Spinal cord (tissue), 10 donors: ENCODE measurements around the gene XYLT1. TPM values are rescaled to one million over a fixed set of nuclear protein-coding genes. Genes with fewer than 3 reads are reported as not detected.

Experiments used
- DNase-seq, 6 donors: peaks; one replicate each; pipeline versions ENCODE4 v3.0.0 to v3.0.0-alpha.2; 2013 to 2015; ENCODE audit warnings: low spot score in 6 of 6, low read depth in 4 of 6
- H3K27ac ChIP-seq: one replicate; pipeline ENCODE4 v1.5.1; 2013; ENCODE audit warnings: low read depth, low read length, control low read depth
- H3K27me3 ChIP-seq: one replicate; pipeline ENCODE4 v1.6.1; 2013; ENCODE audit warnings: low read length; ENCODE audit not compliant: control insufficient read depth, insufficient read depth
- H3K36me3 ChIP-seq: one replicate; pipeline ENCODE4 v1.6.1; 2013; ENCODE audit warnings: low read length; ENCODE audit not compliant: control insufficient read depth, insufficient read depth
- H3K4me1 ChIP-seq: one replicate; pipeline ENCODE4 v1.6.1; 2013; ENCODE audit warnings: low read length; ENCODE audit not compliant: control insufficient read depth, insufficient read depth
- H3K4me3 ChIP-seq: one replicate; pipeline ENCODE4 v1.5.1; 2013; ENCODE audit warnings: low read depth, low read length, control low read depth
- H3K9me3 ChIP-seq: one replicate; pipeline ENCODE4 v1.6.1; 2013; ENCODE audit warnings: low read length; ENCODE audit not compliant: control insufficient read depth, insufficient read depth
- WGBS: methylation state at CpG from one replicate; pipeline ENCODE4 v1.1.5; 2013; ENCODE audit warnings: missing lambda C conversion rate; ENCODE audit not compliant: insufficient coverage; 5-methylcytosine and 5-hydroxymethylcytosine counted together
- polyA plus RNA-seq, 2 donors: library from polyadenylated mRNA; unstranded; fragments of 120-200 nt; gene quantifications; one replicate each; pipeline ENCODE4 v1.2.1, GENCODE V29; 2013; ENCODE audit not compliant: insufficient read length in 2 of 2
- total RNA-seq, 2 donors: library from RNA; depleted of rRNA in 1 of 2; stranded (reverse); fragments of 120-200 nt in 1 of 2; fragments of >200 nt in 1 of 2; gene quantifications; one replicate each; pipeline versions ENCODE4 v1.2.3 to v1.2.4, GENCODE V29; 2013 to 2014
- donor health status: healthy.

The XYLT1 gene
- total and polyA plus RNA-seq, 4 donors, result 13.0 to 17.0 (median 15.2) TPM

- Histone ChIP-seq H3K27ac (no peak overlapping the region), H3K4me3 (no peak overlapping the region), H3K9me3 (no peaks in the 10 kb centered on the region), H3K27me3 (no peaks in the 10 kb centered on the region), H3K36me3 (no peaks in the 10 kb centered on the region), H3K4me1 (peaks cover 21% of the 10 kb centered on the region)
- peak in 1 of 6 donors; percentile 25 for DNase-seq
- WGBS, result 83% methylated on average over 1 of the region's 4 CpGs
Observed at GRCh38 chr16:17316005-17316404, 154.8 kb downstream of the XYLT1 start.

DNA sequence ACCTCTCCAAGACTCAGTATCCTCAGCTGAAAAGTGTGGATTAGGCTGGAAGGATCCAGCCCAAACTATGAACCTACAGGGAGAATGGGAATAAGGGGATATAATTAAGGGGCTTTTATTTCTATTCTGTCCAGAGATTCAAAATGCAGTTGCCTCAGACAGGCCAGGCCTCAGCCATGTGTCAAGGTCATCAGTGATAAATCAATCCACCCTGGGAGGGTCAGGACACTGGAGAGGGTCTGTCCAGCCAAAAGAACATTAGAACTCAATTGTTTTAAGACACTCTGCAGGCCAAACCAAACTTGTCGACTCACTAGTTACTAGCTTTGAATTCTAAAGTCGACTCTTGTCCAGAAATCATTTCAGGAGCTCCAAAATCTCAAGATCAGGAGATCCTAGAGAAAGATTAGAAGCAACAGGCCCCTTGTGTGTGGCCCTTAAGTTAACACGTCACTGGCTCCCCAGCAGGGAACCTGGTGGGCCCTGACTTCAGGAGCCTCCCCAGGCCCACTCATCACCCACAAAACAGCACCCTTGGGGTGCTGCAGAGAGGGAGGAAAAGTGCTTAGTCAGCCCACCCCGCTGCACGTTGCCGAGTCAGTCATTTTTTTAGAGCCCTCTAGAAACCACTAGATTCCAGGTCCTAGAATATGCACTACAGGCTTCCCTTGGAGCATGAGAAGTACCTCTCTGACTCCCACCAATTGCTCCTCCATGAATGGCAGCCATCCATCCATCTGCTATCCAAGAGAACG, 156.8 kb downstream of the XYLT1 start:
- Histone ChIP-seq H3K36me3 (no peaks in the 10 kb centered on the region), H3K27ac (peak overlapping the region; percentile 82), H3K9me3 (no peaks in the 10 kb centered on the region), H3K27me3 (no peaks in the 10 kb centered on the region), H3K4me3 (no peak overlapping the region), H3K4me1 (peaks cover 25% of the 10 kb centered on the region)
- DNase-seq, result no peak
- 52% methylated on average over 5 of the region's 7 CpGs for WGBS

GRCh38 chr16:17313085-17313611, 157.6 kb downstream of the XYLT1 start:
- no peaks in the 10 kb centered on the region for H3K27me3 ChIP-seq
- peak in 2 of 6 donors; percentile 73 to 77 for DNase-seq
- WGBS, result 0% methylated on average over 1 of the region's 4 CpGs
- H3K27ac ChIP-seq, result peak overlapping the region; percentile 82
- no peak overlapping the region for H3K4me3 ChIP-seq
- peaks cover 25% of the 10 kb centered on the region for H3K4me1 ChIP-seq
- H3K9me3 ChIP-seq, result no peaks in the 10 kb centered on the region
- no peaks in the 10 kb centered on the region for H3K36me3 ChIP-seq

DNA sequence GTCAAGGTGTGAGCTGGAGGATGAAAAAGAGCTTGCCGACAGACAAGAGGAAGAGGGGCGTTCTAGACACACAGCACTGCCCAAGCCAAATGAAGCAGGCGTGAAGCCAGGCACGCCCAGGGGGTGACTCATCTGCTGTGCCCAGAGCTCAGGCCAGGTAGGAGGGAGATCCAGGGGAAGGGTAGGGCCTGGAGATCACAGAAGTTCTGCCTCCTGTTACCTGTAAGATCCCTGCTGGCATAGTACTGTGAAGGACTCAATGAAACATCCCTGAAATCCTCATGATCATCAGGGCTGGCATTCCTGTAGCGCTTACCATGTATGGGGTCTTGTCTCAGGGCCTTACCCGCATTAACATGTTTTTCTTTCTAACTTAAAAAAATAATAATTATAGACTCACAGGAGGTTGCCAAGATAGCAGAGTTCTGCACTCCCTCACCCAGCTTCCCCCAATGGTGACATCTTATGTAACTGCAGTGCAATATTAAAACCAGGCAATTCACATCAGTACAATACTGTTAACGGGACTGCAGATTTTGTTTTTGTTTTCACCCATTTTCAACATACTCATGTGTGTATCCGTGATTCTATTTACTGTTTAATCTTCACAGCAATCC, 158.6 kb downstream of the XYLT1 start:
- Histone ChIP-seq H3K4me1 (peaks cover 29% of the 10 kb centered on the region), H3K27me3 (no peaks in the 10 kb centered on the region), H3K36me3 (no peaks in the 10 kb centered on the region), H3K27ac (peak overlapping the region; percentile 82), H3K4me3 (no peak overlapping the region), H3K9me3 (no peaks in the 10 kb centered on the region)
- WGBS, result 92% methylated on average over 7 of the region's 8 CpGs
- no peak for DNase-seq

DNA sequence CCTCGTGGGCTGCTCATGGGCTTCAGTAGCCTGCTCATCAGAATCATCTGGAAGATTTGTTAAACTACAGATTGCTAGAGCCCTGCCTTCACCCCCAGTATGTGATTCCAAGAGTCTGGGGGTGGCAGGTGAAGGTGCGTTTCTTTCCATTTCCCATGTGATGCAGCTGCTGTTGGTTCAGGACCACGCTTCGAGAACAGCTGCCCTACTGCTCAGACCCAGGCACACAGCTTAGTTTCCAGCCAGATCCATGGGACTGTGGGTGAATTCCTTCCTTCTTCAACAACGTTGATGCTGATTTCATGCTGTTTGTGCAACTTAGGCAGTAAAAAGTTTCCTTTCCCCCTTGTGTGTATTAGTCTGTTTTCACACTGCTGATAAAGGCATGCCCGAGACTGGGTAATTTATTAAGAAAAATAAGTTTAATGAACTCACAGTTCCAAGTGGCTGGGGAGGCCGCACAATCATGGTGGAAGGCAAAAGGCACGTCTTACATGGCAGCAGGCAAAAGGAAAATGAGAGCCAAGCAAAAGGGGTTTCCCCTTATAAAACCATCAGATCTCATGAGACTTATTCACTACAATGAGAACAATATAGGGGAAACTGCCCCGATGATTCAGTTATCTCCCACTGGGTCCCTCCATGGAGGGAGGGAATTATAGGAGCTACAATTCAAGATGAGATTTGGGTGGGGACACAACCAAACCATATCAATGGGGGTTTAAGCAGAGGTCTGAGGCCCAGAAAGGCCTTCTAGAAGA, 159.2 kb downstream of the XYLT1 start:
- Histone ChIP-seq H3K4me3 (no peak overlapping the region), H3K27ac (no peak overlapping the region), H3K4me1 (peaks cover 35% of the 10 kb centered on the region), H3K9me3 (no peaks in the 10 kb centered on the region), H3K27me3 (no peaks in the 10 kb centered on the region), H3K36me3 (no peaks in the 10 kb centered on the region)
- no peak for DNase-seq
- 87% methylated on average over 7 of the region's 9 CpGs for WGBS

- WGBS, result 72% methylated on average over 3 of the region's 3 CpGs
- DNase-seq, result no peak
- no peaks in the 10 kb centered on the region for H3K36me3 ChIP-seq
- H3K9me3 ChIP-seq, result no peaks in the 10 kb centered on the region
- peaks cover 41% of the 10 kb centered on the region for H3K4me1 ChIP-seq
- H3K27me3 ChIP-seq, result no peaks in the 10 kb centered on the region
- H3K4me3 ChIP-seq, result no peak overlapping the region
- H3K27ac ChIP-seq, result no peak overlapping the region
Observed at GRCh38 chr16:17309510-17309909, 161.2 kb downstream of the XYLT1 start.

- no CpG with 5 or more reads among the region's 2 CpGs for WGBS
- H3K9me3 ChIP-seq, result no peaks in the 10 kb centered on the region
- H3K4me1 ChIP-seq, result peaks cover 29% of the 10 kb centered on the region
- no peak overlapping the region for H3K4me3 ChIP-seq
- H3K27ac ChIP-seq, result no peak overlapping the region
- no peaks in the 10 kb centered on the region for H3K36me3 ChIP-seq
- no peaks in the 10 kb centered on the region for H3K27me3 ChIP-seq
- no peak for DNase-seq
Observed at GRCh38 chr16:17308186-17308585, 162.6 kb downstream of the XYLT1 start.

GRCh38 chr16:17307504-17307903, 163.3 kb downstream of the XYLT1 start:
- H3K4me1 ChIP-seq, result peaks cover 23% of the 10 kb centered on the region
- H3K27me3 ChIP-seq, result no peaks in the 10 kb centered on the region
- no peaks in the 10 kb centered on the region for H3K36me3 ChIP-seq
- H3K27ac ChIP-seq, result peak overlapping the region; percentile 15
- no peaks in the 10 kb centered on the region for H3K9me3 ChIP-seq
- 63% methylated on average over 1 of the region's 1 CpG for WGBS
- H3K4me3 ChIP-seq, result no peak overlapping the region
- DNase-seq, result peak in 2 of 6 donors; percentile 59 to 60

DNA sequence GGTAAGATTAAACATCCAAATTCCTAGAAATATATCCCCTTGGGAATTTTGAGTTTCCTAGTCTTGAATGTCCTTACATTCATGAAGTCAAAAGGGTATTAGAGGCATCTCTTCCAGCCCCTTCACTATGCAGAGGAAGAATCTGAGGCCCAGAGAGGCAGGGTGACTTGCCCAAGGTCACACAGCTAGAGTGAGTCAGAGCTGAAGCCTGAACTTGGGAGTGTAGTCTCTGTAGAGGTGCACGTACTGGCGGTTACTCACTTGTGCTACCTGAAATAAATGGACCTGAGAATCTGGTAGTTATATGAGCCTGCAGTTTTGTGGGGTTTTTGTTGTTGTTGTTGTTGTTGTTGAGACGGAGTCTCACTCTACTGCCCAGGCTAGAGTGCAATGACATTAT, 164.0 kb downstream of the XYLT1 start:
- no peak for DNase-seq

More for the DNA sequence above, 164.0 kb downstream of the XYLT1 start:
- peak overlapping the region; percentile 29 for H3K27ac ChIP-seq
- no peaks in the 10 kb centered on the region for H3K36me3 ChIP-seq
- H3K9me3 ChIP-seq, result no peaks in the 10 kb centered on the region
- no peak overlapping the region for H3K4me3 ChIP-seq
- 97% methylated on average over 3 of the region's 3 CpGs for WGBS
- no peaks in the 10 kb centered on the region for H3K27me3 ChIP-seq
- H3K4me1 ChIP-seq, result peaks cover 20% of the 10 kb centered on the region
